SU-DHL-6 (cell line): Measurements from ENCODE around the gene CBLN3.

Experiments
- EZH2phosphoT487 ChIP-seq: fragments of 200-600 bp; sonication (generic), shearing (Covaris generic); conservative IDR thresholded peaks from 2 replicates; pipeline ENCODE4 v1.6.1; 2018; ENCODE audit warnings: mild to moderate bottlenecking, antibody characterized with exemption, low read length, moderate library complexity, mixed read lengths
- TF ChIP-seq, protein P1 (sequence below): fragments of 200-600 bp; sonication (generic); IDR thresholded peaks from one replicate; pipeline ENCODE4 v1.5.1; 2017; ENCODE audit warnings: antibody characterized with exemption, mild to moderate bottlenecking, low read length, moderate library complexity; ENCODE audit not compliant: insufficient read depth, poor library complexity, severe bottlenecking

DNA sequence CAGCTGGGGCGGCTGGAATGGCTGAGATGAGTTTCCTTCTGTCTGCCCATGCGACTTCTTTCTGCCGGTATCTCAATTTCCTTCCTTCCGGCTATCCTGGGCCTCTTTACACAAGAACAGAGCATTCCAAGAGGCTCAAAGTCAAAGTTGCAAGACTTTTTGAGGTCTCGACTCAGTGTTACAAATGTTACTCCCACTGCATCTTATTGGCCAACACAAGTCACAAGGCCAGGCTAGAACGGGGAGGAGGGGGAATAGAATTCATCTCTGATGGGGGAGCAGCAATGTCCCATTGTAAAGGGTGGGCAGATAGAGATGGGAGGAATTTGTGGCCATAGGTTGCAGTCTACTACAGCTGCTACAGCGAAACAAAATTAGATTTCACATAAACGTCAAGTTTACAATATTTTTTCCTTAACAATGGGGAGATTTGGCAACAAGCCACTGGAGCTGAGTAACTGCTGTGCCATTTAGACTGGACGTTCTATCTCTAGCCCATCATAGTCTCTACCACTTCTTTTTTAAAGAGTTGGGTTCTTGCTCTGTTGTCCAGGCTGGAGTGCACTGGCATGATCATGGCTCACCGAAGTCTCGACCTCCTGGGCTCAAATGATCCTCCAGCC, 40.1 kb downstream of the CBLN3 start:
- TF ChIP-seq, protein P1, sequence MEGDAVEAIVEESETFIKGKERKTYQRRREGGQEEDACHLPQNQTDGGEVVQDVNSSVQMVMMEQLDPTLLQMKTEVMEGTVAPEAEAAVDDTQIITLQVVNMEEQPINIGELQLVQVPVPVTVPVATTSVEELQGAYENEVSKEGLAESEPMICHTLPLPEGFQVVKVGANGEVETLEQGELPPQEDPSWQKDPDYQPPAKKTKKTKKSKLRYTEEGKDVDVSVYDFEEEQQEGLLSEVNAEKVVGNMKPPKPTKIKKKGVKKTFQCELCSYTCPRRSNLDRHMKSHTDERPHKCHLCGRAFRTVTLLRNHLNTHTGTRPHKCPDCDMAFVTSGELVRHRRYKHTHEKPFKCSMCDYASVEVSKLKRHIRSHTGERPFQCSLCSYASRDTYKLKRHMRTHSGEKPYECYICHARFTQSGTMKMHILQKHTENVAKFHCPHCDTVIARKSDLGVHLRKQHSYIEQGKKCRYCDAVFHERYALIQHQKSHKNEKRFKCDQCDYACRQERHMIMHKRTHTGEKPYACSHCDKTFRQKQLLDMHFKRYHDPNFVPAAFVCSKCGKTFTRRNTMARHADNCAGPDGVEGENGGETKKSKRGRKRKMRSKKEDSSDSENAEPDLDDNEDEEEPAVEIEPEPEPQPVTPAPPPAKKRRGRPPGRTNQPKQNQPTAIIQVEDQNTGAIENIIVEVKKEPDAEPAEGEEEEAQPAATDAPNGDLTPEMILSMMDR, result no peak
- TF ChIP-seq EZH2phosphoT487, result no peak
